NCI-H2227 (cell line): ENCODE results near the gene KCND2.
"Not testable (repeated sequence)": the region's sequence is repeated elsewhere in the genome, so short reads cannot be mapped to it uniquely, and the experiment has no call there.

ENCODE experiments used
- DNase-seq: peaks from one replicate; lab custom pipeline; 2025; ENCODE audit not compliant: unreplicated experiment; lab: John Stamatoyannopoulos, UW

The KCND2 gene

DNA sequence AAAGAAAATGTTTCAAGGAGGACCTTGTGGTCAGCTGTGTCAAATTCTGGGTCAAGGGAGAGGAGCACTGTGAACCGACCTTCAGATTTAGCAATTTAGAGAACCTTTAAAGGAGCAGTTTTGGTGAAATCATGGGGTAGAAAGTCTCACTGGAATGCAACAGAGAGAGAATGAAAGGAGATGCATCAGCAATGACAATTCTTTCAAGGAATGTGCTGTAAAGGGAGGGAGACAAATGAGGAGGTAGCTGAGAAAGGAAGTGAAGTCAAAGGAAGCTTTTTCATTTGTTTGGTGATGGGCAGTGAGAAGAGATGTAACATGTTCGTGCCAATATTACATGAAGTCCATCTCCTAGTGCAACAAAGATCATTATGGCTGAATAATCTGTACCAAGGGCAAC is 418.9 kb downstream of the KCND2 start:
- DNase-seq: no peak

DNA sequence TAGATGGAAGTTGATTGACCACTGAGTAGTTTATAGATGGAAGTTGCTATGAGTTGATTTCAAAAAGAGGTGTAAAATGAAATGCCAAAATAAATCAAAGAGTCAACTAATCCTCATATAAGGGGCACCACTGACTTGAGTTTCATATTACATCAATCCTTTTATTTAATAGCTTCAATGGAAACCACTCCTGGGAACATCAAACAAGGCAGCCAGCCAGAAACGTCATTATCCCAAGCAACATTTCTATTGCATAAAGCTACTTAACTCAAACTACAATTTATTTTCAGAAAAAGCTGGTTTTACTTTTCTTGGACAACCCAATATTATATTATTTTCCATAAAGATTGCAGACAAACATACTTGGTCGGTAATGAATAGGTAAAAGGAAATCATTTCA is 422.9 kb downstream of the KCND2 start:
- DNase-seq: no peak

DNA sequence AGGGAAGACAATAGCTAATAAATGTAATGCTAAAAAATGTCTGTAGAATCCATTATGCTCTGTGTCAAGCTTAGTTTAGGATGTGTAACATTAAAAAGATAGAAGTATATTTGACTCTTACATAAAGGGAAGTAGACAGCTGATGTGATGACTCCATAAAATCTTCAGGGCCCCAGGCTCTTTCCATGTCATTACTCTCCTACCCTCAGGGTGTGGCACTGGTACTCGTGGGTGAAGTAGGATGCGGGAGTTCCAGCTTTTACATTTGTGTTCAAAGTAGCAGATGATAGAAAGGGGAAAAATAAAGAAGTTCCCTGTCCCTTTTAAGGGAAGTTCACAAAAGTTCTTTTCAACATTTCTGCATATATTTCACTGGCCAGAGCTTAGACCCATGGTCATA is 427.8 kb downstream of the KCND2 start:
- DNase-seq: no peak

DNA sequence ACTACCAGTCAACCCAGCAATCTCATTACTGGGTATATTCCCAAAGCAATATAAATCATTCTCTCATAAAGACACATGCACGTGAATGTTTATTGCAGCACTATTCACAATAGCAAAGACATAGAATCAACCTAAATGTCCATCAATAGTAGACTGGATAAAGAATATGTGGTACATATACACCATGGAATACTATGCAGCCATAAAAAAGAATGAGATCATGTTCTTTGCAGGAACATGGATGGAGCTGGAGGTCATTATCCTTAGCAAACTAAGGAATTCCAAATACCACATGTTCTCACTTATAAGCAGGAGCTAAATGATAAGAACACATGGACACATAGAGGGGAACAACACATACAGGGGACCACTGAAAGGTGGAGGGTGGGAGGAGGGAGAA is 429.4 kb downstream of the KCND2 start:
- not testable (repeated sequence) for DNase-seq

DNA sequence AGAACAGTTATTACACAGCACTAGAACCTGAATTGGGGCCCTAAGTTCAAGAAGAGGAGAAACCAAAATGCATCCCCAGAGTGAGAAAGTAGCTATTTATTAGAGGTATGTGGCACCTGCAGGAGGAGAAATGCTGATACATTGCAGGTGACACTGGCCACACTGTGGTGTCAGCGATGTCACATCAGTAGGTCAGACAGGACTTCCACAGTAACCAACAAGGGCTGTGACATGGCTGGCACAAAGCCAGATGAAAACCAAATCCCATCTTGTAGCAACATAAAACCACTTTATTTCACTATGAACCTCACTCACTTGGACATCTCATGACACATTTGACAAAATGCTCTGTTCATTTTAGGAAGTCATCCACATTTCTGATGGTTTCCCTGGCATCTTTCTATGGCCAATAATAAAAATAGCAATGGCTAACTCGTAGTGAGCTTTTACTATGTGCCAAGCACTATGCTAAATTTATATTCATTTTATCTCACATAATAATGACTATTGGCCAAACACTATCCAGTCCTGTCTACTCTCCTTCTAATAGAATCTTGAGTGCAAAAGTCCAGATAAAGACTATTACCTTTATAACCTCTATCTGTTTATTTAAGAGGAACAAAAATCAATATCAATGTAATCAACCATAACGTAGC is 430.7 kb downstream of the KCND2 start:
- no peak for DNase-seq

DNA sequence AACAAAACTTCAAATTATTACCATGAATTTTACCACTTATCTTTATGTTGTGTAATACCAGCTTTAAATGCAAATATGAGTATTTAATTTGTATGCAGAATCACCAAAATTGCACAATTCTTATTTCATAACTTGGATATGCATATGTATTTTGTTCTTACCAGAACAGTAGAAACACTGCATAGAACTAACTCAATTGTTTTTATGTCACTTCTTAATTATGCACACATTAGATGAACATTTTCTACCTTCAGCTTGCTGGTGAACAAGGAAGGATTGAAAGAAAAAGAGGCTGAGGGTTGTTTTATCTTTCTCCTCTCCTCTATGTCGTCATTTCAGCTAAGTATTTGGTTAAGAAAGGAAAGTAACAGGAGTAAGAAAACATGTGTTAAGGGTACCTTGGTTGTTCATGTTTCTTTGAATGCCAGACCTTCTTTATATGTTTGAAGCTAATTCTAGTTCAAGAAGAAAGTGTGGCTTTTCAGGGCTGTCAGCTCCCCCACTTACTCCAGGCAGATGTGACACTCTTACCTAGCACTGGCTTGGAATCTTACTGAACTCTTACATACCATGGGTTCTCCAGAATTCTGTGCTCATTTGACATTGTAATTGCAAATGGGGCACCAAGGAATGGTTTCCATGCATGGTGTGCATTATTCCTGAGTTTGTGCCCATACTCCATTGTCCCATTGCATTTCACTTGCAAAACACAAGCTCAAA is 436.4 kb downstream of the KCND2 start:
- no peak for DNase-seq

DNA sequence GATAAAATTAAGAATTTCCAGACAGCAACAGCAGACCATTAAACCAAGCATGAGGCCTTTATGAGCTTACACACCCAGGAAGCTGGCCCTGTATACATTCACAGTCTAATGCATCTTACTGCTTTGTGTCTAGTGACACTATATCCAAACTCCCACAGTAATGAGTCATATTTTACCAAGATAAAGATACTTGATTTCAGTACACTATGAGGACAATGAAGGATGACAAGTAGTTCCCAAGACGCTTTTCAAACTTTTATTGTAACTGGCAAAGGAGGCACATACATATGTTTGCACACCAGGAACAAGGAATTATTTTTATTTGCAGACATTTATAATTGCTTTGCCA is 437.0 kb downstream of the KCND2 start:
- no peak for DNase-seq

DNA sequence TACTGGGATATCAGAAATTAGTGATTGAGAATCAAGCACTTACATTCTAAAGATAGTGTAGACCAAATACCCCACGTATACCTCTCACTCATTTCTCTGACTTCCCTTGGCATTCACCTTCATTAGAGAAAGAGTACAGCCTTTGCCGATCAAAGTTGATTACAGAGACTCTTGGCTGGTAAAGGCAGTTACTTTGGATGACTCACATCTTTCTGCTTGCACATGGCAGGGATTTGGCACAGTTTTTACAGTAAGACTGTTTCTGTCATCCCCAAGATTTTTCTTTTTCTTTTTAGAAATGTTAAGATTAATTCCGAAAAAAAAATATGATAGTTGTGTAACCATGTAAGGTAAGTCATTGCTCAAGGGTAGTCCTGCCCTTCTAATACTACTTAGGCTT is 442.0 kb downstream of the KCND2 start:
- no peak for DNase-seq

DNA sequence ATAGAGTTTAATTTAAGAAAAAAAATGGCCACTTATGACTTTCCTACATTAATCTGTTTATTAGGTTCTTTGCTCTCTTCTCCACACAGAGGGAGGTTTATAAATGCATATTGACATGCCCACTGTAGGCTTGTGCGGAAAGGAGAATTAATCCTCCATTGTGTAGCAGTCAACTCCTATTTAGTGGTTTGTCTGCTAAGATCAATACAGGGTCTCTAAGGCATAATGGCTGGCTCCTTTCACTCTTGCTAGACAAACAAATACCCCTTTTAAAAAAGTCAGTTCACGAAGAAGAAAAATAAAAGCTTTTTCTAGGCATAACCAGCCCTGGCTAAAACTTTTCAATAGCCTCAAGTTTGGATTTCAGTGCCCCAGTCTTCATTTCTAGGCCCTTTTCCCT is 443.3 kb downstream of the KCND2 start:
- DNase-seq: no peak

DNA sequence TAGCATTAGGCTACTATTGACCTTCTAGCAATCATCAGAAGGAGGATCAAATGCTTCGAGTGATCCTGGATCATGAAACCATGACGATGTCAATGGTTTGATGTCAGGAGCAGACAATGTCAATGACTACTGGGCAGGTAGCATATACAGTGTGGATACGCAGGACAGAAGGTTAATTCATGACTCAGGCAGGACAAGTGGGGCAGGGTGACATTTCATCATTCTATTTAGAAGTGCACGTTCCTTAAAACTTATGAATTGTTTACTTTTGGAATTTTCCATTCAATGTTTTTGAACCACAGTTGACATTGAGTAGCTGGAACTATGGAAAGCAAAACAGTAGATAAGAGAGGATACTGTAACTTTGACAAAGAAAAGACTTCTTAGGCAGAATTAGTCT is 444.2 kb downstream of the KCND2 start:
- no peak for DNase-seq

DNA sequence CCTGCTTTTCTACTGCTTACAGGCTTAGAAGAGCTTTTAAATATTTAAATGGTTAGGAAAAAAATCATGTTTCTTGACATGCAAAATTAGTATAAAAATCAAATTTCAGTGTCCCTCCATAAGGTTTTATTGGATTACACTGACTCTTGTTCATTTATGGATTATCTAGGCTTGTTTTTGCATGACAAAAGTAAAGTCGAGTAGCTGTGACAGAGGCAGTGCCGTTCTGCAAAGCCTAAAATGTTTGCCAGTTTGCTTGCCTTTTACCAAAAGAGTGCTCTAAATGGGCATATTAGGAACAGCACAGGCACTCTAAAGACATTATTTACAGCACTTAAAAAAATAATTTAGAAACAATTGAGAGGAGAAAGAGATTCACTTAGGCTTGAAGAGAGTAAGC is 445.4 kb downstream of the KCND2 start:
- no peak for DNase-seq

DNA sequence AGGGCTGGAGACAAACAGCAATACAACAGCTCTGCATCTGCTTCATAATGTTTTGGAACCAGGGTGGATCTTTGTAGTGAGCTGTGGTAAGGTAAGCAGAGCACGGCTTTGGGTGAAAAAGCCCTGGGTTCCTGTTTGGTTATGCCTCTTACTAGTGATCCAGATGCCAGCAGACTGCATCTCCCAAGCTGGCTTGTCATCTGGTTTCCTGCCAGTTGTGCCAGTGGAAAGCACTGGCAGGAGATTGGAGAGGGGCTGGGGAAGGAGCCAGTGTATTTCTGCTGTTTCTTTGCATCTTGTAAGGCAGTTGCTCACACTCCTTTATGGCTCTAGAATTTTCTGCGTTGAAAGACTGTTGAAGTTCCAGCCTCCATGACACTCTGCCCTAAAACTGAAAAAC is 447.3 kb downstream of the KCND2 start:
- DNase-seq: no peak

DNA sequence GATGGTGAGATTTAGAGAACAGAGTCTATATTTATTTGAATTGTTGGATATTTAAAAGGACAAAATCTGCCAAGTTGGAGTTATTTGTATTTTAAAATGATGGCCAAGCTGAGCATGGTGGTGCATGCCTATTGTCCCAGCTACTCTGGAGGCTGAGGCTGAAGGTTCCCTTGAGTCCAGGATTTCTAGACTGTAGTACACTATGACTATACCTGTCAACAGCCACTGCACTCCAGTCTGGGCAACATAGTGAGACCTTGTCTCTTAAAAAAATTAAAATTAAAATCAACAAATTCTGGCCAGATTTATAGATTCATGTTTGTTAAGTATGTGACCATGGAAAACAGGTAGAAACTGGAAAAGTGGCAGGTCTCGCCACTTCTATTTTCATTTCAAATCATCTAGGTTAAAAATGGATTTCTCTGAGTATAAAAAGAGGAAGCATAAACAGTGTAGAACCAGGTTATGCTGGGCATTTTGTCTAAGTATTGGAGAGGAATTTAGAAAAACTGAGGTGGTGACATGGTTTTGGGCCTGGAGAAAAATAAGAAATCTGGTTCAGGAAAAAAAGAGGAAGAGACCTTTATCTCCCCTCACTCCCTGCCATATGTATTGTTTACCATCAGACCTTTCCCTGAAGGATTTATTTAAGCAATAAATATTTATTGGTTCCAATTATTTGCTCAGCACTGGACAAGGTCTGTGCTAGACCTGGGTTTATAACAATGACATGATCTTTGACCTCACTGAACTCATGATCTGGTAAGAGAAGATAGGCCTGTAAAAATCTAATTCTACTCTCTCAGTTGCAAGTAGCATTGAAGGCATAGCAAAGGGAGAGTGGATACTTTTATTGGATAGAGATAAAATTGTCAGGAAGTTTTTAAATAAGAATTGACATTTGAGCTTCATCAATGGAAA is 450.8 kb downstream of the KCND2 start:
- no peak for DNase-seq

DNA sequence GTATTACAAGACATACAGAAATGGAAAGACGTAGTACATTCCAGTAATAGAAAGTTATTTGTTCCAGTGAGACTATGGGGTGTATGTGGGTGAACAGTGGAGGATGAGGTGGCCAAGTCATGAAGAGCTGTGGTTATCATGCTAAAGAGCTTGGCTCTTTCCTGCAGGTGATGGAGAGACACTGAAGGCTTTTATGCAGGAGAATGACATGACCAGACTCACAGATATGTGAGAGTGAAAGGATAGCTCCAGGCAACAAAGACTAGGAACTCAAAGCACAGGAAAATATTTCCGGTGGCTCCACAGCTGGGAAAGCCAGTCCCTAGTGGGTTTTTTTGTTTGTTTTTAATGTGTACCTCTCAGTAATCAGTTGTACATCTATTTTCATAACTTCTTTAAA is 451.5 kb downstream of the KCND2 start:
- no peak for DNase-seq

DNA sequence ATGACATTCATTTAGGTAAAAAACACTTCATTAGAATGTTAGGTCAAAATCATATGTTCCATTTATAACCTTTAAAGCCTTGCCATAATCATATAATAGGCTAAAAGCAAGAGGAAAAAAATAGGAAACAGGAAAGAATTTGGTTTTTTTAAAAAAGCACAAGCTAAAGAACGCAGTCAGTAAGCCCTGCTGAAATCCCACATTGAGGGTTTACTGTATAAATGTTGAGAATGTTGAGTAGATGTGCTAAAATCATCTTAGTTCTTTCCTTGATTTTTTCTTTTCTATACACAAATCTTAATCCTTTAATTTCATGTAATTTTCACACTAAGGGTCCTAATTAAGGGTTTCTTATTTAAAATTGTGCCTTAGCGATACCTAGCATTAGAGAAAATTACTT is 452.0 kb downstream of the KCND2 start:
- no peak for DNase-seq

DNA sequence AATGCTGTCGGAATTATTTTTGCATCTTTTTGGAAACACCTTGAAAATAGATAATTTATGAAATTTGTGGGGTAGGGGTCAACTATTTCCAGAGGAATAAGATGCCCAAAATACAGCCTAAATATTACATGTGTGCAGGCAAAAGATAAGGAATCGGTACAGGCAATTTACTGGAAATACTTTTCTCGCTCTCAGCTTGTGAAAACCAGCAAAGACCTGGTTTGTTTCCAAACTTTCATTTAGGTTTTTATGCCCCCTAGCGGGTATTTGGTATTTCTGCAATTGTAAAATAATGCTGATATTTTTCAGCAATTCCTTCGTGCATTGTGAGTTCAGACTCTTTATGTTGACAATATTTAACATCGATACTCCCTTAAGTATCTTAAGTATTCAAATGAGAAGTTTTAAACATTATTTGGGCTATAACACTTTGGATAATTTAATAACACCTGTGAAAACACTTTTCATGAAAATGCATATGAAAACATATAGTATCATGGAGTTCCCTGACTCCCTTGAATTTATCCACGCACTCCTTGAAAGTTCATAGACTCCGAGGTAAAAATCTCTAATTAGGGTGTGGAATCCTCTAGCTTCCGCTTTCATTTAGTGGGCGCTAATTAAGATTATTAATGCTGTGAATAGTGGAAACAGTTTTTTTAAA is 452.5 kb downstream of the KCND2 start:
- DNase-seq: peak; percentile 72

DNA sequence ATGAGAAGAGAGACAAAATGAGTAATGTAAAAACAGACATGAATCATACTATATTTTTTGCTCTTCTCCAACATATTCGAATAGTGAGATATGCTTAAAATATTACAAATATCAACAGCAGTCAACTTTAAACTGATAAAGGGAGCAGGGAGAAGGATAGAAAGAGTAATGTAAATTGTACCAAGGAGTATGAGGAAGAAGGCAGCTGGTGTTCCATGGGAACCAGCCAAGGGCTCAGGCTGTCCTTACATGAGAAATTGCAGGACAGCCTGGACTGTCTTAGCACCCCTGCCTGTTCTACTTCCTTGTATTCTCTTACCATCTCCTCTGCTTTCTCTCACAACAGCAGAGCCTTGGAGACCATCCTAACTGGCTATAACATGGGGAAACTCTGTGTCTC is 456.3 kb downstream of the KCND2 start:
- no peak for DNase-seq

DNA sequence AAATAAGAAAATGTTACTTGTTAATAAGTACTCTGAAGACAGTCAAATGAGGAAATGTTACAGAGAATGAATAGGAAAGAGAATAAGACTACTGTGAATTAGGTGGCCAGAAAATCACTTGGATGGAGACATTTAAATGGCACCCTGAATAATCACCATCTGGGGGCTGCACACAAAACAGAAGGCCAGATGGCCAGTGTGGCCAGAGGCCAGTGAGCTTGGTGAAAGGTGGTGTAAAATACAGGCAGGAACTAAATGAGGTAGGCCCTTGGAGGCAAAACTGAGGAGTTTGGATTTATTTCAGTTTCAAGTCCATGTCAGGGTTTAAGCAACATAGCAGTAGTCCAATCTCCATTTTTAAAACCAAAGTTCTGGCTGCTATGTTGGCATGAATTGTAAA is 458.3 kb downstream of the KCND2 start:
- no peak for DNase-seq

DNA sequence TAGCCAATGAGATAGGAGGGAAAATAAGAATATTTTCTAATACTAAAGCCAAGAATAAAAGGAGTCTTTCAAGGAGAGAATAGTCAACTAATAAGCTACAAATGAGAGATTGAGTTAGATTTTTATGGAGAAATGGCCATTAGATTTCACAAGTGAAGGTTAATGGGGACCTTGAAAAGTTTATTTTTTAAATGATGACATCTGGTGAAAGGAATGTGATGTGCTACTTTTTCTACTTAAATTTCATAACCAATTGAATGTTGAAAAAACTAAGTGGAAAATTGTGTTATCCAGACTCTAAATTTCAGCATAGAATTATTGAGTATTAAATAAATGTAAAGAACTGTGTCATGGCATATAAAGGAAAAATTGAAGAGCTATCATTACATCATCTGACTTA is 459.3 kb downstream of the KCND2 start:
- no peak for DNase-seq

DNA sequence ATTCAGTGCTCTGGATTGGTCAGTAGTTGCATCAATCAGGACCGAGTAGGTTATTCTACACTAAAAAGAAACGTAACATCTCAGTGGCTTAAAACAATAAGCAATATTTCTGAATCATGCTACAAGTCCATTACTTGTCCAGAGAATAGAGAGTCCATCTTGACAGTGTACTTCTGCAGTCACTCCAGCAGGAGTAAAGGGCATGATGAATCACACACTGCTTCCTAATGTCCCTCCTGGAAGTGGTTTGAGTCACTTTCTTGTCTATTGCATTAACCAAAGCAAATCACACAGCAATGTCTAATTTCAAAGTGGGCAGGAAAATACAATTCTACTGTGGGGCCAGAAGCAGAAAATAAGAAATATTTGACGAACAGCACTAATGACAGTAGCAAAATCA is 460.2 kb downstream of the KCND2 start:
- no peak for DNase-seq

DNA sequence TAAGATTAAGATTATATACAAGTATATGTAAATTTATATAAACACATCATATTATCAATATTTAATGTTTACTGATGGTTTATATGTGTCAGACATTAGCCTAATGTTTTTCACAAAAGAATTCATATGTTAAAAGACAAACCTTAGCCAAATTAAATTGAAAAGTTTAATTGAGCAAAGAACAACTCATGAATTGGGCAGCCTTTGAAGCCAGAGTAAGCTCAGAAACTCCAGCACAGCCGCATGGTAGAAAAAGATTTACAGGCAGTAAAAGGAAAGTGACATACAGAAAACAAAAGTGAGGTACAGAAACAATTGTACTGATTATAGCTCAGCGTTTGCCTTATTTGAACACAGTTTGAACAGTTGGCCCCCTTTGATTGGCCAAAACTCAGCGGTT is 460.9 kb downstream of the KCND2 start:
- no peak for DNase-seq

DNA sequence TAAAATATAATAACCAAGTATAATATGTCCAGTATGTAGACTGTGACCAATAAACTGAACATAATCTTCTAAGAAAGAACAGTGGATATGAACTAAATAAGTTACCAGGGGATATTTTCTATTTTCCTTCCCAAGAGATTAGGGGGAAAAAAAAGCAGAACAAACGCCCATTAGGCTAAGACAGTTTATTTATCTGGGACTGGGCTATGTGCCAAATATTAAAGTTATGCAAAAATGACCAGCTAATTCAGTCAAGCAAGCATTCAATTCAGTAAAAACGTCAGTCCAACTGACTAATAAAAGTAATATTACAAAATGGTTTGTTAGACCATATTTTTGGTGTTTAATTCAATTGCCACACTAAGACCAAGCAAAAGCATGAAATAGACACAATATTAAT is 462.8 kb downstream of the KCND2 start:
- no peak for DNase-seq
